RWPE1 (cell line): Measurements from ENCODE around the gene COPZ1.

Experiments used
- CTCF ChIA-PET: fragments of 350-600 bp; sonication (Branson Sonifier 250); formaldehyde crosslinking; extraction: SDS; loops from one replicate; lab custom pipeline; 2021; lab: Yijun Ruan, JAX
- POLR2A ChIA-PET: fragments of 400-600 bp; formaldehyde crosslinking; extraction: SDS; loops from one replicate; lab custom pipeline; 2020; ENCODE audit warnings: antibody characterized with exemption; ENCODE audit not compliant: low non-redundant PET; lab: Yijun Ruan, JAX
- DNase-seq: peaks from one replicate; pipeline ENCODE4 v3.0.0; 2012; ENCODE audit warnings: low spot score
- H3K27ac ChIP-seq: fragments of 450-650 bp; 2 replicates; pipeline ENCODE4 v1.5.1; 2017
- CTCF ChIP-seq: fragments of 450-650 bp; conservative IDR thresholded peaks from 2 replicates; pipeline ENCODE4 v1.5.1; 2017; ENCODE audit warnings: low read depth, mild to moderate bottlenecking

Gene COPZ1

GRCh38 chr12:54383041-54383609, 58.2 kb downstream of the COPZ1 start:
- ChIA-PET POLR2A (interaction anchor here (0.6 kb wide), 1 partner anchor 32 kb away, joined by 3 read pairs; no protein-coding TSS in a partner anchor), CTCF (interaction anchor here (1.1 kb wide), 1 partner anchor 16 kb away, joined by 5 read pairs; no protein-coding TSS in a partner anchor)
- H3K27ac ChIP-seq: peak overlapping the region; percentile 73
- DNase-seq: peak; percentile 90
- TF ChIP-seq CTCF: no peak

- TF ChIP-seq CTCF: no peak
- DNase-seq: no peak
- POLR2A ChIA-PET: no interaction called here
- CTCF ChIA-PET: no interaction called here
- peak within 1 kb of the TSS; percentile 73 for H3K27ac ChIP-seq
Measured at GRCh38 chr12:54384591-54385041, 59.7 kb downstream of the COPZ1 start, which contains the start of gene ZNF385A. Gene ZNF385A, minus strand, starts transcription at chr12:54384733. Its CDS starts 219 bp downstream, at chr12:54384514.

GRCh38 chr12:54385251-54385914, 60.5 kb downstream of the COPZ1 start:
- CTCF ChIA-PET: no interaction called here
- TF ChIP-seq CTCF: no peak
- peak overlapping the region; percentile 55 for H3K27ac ChIP-seq
- POLR2A ChIA-PET: no interaction called here
- DNase-seq: no peak

- DNase-seq: no peak
- ChIA-PET POLR2A (no interaction called here), CTCF (interaction anchor here (0.7 to 1.3 kb wide), 2 partner anchors 13 to 17 kb away, joined by 3 to 4 read pairs; no protein-coding TSS in a partner anchor)
- no peak for TF ChIP-seq CTCF
- H3K27ac ChIP-seq: peak overlapping the region; percentile 87
Measured at GRCh38 chr12:54386403-54387113, 61.6 kb downstream of the COPZ1 start.

GRCh38 chr12:54387114-54387467, 62.2 kb downstream of the COPZ1 start:
- no peak for TF ChIP-seq CTCF
- ChIA-PET POLR2A (no interaction called here), CTCF (interaction anchor here (0.6 to 1.3 kb wide), 4 partner anchors 12 to 62 kb away, joined by 3 to 4 read pairs (median 4); partner anchors contain the start of gene COPZ1)
- H3K27ac ChIP-seq: peak overlapping the region; percentile 87
- DNase-seq: no peak
